Subcutaneous adipose tissue (tissue), 4 donors: ENCODE results near the gene KRT81. TPM values are rescaled to one million over a fixed set of nuclear protein-coding genes. Genes with fewer than 3 reads are reported as not detected.

ENCODE experiments used
- total RNA-seq, 4 donors: library from RNA; depleted of rRNA; stranded (reverse); fragments of >200 nt; gene quantifications; one replicate each; pipeline ENCODE4 v1.1.0, GENCODE V29; 2016
- TF ChIP-seq, protein P1 (sequence below): fragments of 450-650 bp; IDR thresholded peaks from one replicate; pipeline ENCODE4 v1.5.1; 2016; ENCODE audit warnings: low read depth, mild to moderate bottlenecking, control low read depth, antibody characterized with exemption, moderate library complexity

The KRT81 gene
- total RNA-seq, 4 donors from 2014 or later = not detected

DNA sequence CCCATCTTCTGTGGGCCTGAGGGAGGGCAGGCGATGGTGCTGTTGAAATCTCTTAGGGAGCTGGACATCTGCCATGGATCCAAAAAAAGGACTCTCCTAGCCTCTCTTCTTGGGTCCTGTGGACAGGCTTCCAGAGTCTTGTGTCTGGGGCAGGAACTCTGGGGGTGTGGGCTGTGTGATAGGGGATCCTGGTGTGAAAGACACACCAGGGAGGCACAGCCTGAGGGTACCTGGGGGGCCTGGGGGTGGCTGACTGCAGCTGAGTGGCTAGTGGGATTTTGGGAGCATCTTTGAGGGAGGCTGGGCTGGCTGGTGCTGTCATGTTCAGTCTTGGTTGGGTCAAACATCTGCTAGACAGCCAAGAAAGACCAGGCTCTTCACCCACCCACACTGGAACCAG is 31.7 kb upstream of the KRT81 start:
- TF ChIP-seq, protein P1, sequence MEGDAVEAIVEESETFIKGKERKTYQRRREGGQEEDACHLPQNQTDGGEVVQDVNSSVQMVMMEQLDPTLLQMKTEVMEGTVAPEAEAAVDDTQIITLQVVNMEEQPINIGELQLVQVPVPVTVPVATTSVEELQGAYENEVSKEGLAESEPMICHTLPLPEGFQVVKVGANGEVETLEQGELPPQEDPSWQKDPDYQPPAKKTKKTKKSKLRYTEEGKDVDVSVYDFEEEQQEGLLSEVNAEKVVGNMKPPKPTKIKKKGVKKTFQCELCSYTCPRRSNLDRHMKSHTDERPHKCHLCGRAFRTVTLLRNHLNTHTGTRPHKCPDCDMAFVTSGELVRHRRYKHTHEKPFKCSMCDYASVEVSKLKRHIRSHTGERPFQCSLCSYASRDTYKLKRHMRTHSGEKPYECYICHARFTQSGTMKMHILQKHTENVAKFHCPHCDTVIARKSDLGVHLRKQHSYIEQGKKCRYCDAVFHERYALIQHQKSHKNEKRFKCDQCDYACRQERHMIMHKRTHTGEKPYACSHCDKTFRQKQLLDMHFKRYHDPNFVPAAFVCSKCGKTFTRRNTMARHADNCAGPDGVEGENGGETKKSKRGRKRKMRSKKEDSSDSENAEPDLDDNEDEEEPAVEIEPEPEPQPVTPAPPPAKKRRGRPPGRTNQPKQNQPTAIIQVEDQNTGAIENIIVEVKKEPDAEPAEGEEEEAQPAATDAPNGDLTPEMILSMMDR = no peak

- TF ChIP-seq, protein P1 = no peak
These were observed 30.7 kb upstream of the KRT81 start for GRCh38 chr12:52322069-52322468.

GRCh38 chr12:52321418-52321817 is 30.1 kb upstream of the KRT81 start:
- TF ChIP-seq, protein P1 = no peak

DNA sequence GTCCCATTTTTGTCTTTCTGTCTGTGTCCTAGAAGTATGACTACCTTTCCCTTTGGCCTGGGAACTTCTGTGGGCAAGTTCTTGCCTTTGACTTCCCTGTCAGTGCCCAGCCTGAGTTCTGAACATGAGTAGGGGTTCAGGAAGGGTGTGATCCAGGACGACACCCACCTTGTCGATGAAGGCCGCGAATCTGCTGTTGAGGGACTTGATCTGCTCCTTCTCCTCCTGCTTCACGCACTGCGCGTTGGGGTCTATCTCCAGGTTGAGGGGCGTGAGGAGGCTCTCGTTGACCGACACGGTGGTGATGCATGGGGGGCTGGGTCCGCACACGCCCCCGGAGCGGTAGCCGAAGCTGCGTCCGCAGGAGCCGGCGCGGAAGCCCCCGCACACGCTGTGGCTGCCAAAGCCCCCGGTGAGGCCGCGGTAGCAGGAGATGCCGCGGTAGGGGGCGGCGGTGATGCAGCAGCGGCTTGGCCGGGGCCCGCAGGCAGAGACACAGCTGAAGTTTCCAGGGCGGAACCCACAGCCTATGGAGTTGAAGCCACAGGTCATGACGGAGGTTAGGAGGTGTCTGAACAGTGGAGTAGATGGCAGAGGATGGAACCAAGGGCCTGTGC is 29.6 kb upstream of the KRT81 start, which contains the start of gene KRT83:
Gene KRT83 (minus strand): TSS at position 615 of the 617 bp plus-strand sequence. CDS start 63 bp downstream, at position 552.
- TF ChIP-seq, protein P1 = no peak

- TF ChIP-seq, protein P1 = no peak
These were observed 27.8 kb upstream of the KRT81 start for GRCh38 chr12:52319097-52319496.

GRCh38 chr12:52318241-52318990 is 27.1 kb upstream of the KRT81 start:
- TF ChIP-seq, protein P1 = no peak

GRCh38 chr12:52317468-52318052 is 26.2 kb upstream of the KRT81 start:
- TF ChIP-seq, protein P1 = no peak
